Body of pancreas (tissue), 4 donors: ENCODE measurements around the gene MYBPC1. TPM values are rescaled to one million over a fixed set of nuclear protein-coding genes. Genes with fewer than 3 reads are reported as not detected.

ENCODE experiments used
- ATAC-seq: fragments of 150-250 bp; one replicate; pipeline ENCODE4 v1.9.1; 2016
- DNase-seq, 4 donors: peaks; one replicate each; pipeline ENCODE4 v3.0.0-alpha.2; 2019
- H3K27ac ChIP-seq, 4 donors: fragments of 200-600 bp; sonication (generic); 1 replicate in 3 of 4; 2 replicates in 1 of 4; pipeline versions ENCODE4 v1.5.1 to v1.6.1; 2016 to 2019; ENCODE audit warnings: mild to moderate bottlenecking in 1 of 4, mixed read lengths in 1 of 4, moderate library complexity in 1 of 4
- H3K27me3 ChIP-seq, 2 donors: fragments of 200-600 bp; sonication (generic); one replicate each; pipeline ENCODE4 v1.6.0; 2016; ENCODE audit warnings: mild to moderate bottlenecking in 1 of 2
- H3K36me3 ChIP-seq, 2 donors: fragments of 200-600 bp; sonication (generic); replicated peaks in 1 of 2; 2 replicates each; pipeline ENCODE4 v1.5.1; 2016; ENCODE audit warnings: low read depth in 2 of 2; ENCODE audit not compliant: insufficient read depth in 1 of 2
- H3K4me1 ChIP-seq: fragments of 200-600 bp; sonication (generic); one replicate; pipeline ENCODE4 v1.6.0; 2016
- H3K4me3 ChIP-seq, 2 donors: fragments of 200-600 bp; sonication (generic); 1 replicate in 1 of 2; 2 replicates in 1 of 2; pipeline ENCODE4 v1.5.1; 2016 to 2019
- H3K9me3 ChIP-seq, 3 donors: fragments of 200-600 bp; sonication (generic); 1 replicate in 2 of 3; 2 replicates in 1 of 3; pipeline ENCODE4 v1.5.1; 2016
- CTCF ChIP-seq, 7 experiments: fragments of 450-650 bp in 4 of 7; fragments of 200-600 bp in 3 of 7; sonication (generic) in 3 of 7; IDR thresholded peaks; one replicate each; pipeline ENCODE4 v1.5.1; 2016 to 2019; ENCODE audit warnings: antibody characterized with exemption in 7 of 7
- POLR2A ChIP-seq, 3 donors: fragments of 450-650 bp; IDR thresholded peaks; one replicate each; pipeline ENCODE4 v1.6.1; 2016; ENCODE audit warnings: antibody characterized with exemption in 3 of 3, mild to moderate bottlenecking in 2 of 3
- WGBS, 2 donors: methylation state at CpG; one replicate each; pipeline ENCODE4 v1.1.5; 2017; 5-methylcytosine and 5-hydroxymethylcytosine counted together
- intact Hi-C: fragments of 100-400 bp; cut with DNase I; formaldehyde crosslinking; loops from one replicate; pipeline ENCODE4 v1.15.1; 2023
- total RNA-seq, 2 donors: library from RNA; depleted of rRNA; stranded (reverse); fragments of >200 nt; gene quantifications; one replicate each; pipeline ENCODE4 v1.1.0, GENCODE V29; 2016

MYBPC1 gene
- total RNA-seq, 2 donors from 2014 or later, result 0.66 to 0.78 TPM

DNA sequence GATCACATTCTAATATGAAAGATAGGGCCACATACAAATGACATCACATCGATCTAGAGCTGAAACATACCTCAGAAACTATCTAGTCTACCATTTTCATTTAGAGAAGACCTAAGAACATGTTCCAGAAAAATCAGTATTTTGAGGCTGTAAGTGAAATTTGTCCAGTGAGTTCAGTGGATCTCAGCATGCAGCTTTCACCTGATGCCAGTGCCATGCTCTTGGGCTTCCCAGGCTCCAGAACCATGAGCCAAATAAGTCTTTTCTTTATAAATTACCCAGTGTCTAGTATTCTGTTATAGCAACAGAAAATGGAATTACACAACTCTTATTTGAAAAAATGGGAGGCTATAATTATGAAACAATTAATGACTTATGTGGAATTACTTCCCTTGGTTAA lies 111.6 kb downstream of the MYBPC1 start:
- Histone ChIP-seq H3K36me3 (no peaks in the 10 kb centered on the region), H3K27ac (no peak overlapping the region), H3K4me1 (peaks cover 25% of the 10 kb centered on the region), H3K4me3 (no peak overlapping the region), H3K27me3 (no peaks in the 10 kb centered on the region), H3K9me3 (no peaks in the 10 kb centered on the region)
- ATAC-seq (no peak), DNase-seq (no peak)
- TF ChIP-seq POLR2A (IDR thresholded peaks at IDR 0.05) (no peak), CTCF (IDR thresholded peaks at IDR 0.05) (no peak)
- intact Hi-C loops, result no loop called here
- WGBS, 2 donors, result 88 to 93% methylated on average over 1 of the region's 1 CpG

DNA sequence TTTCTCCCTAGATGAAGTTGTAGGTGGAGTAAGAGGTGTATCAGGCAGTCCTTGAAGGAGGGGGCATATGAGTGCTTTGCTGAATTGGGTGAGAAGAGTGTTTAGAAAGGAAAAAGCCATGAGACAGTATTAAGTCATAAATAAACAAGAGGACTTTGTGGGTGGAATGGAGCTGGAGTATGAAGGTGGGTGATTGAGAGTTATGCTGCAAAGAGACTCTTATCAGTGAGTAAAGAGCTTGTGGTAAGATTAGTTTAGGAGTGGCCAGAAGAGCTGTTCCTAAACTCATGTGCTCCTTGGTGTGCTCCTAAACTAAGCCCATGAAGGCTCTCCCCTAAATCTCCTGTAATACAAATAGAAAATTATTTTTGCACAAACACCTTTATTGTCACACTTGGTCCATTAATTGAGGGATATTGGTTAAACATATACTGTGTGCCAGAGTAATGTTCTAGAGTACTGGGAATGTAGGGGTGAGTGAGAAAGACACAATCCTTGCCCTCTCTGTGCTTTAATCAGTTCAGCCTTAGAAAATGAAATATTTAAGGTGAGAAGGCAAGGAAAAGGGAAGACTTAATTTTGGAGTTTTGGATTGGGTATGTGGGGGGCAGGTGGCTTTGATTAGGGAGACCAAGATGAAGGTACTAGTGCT lies 112.5 kb downstream of the MYBPC1 start:
- no peak for DNase-seq
- H3K27me3 ChIP-seq, result no peaks in the 10 kb centered on the region
- H3K9me3 ChIP-seq, result no peaks in the 10 kb centered on the region
- H3K4me1 ChIP-seq, result peaks cover 17% of the 10 kb centered on the region
- H3K4me3 ChIP-seq, result no peak overlapping the region
- no peak for ATAC-seq
- H3K27ac ChIP-seq, result no peak overlapping the region
- intact Hi-C loops, result no loop called here
- no peak for TF ChIP-seq CTCF (IDR thresholded peaks at IDR 0.05)
- no peaks in the 10 kb centered on the region for H3K36me3 ChIP-seq

GRCh38 chr12:101710288-101710687 lies 115.5 kb downstream of the MYBPC1 start:
- intact Hi-C loops, result no loop called here
- peaks cover 18% of the 10 kb centered on the region for H3K4me1 ChIP-seq
- no peaks in the 10 kb centered on the region for H3K36me3 ChIP-seq
- ATAC-seq, result no peak
- no peak overlapping the region for H3K4me3 ChIP-seq
- 81 to 83% methylated on average over 4 of the region's 4 CpGs for WGBS, 2 donors
- no peaks in the 10 kb centered on the region for H3K27me3 ChIP-seq
- no peak for DNase-seq
- H3K9me3 ChIP-seq, result no peaks in the 10 kb centered on the region
- no peak overlapping the region for H3K27ac ChIP-seq
- TF ChIP-seq POLR2A (IDR thresholded peaks at IDR 0.05) (no peak), CTCF (IDR thresholded peaks at IDR 0.05) (no peak)

GRCh38 chr12:101713059-101713682 lies 118.4 kb downstream of the MYBPC1 start:
- no peaks in the 10 kb centered on the region for H3K36me3 ChIP-seq
- H3K4me3 ChIP-seq, result no peak overlapping the region
- peaks cover 6% of the 10 kb centered on the region for H3K4me1 ChIP-seq
- WGBS, 2 donors, result 40 to 71% methylated on average over 5 of the region's 5 CpGs
- no peaks in the 10 kb centered on the region for H3K9me3 ChIP-seq
- intact Hi-C loops, result no loop called here
- peak overlapping the region in 1 of 4 donors; percentile 36 for H3K27ac ChIP-seq
- DNase-seq, result peak in 2 of 4 donors; percentile 25 to 27
- ATAC-seq, result no peak
- no peak for TF ChIP-seq CTCF (IDR thresholded peaks at IDR 0.05)
- no peak for TF ChIP-seq POLR2A (IDR thresholded peaks at IDR 0.05)
- no peaks in the 10 kb centered on the region for H3K27me3 ChIP-seq

GRCh38 chr12:101713930-101714329 lies 119.2 kb downstream of the MYBPC1 start:
- Histone ChIP-seq H3K27me3 (no peaks in the 10 kb centered on the region), H3K9me3 (no peaks in the 10 kb centered on the region), H3K36me3 (no peaks in the 10 kb centered on the region), H3K4me3 (no peak overlapping the region), H3K4me1 (peaks cover 6% of the 10 kb centered on the region), H3K27ac (no peak overlapping the region)
- DNase-seq, result no peak
- ATAC-seq, result no peak
- intact Hi-C loops, result no loop called here
- TF ChIP-seq POLR2A (IDR thresholded peaks at IDR 0.05) (no peak), CTCF (IDR thresholded peaks at IDR 0.05) (no peak)
- WGBS, 2 donors, result 84 to 87% methylated on average over 2 of the region's 2 CpGs
